H1 (cell line): ENCODE results near the gene EHHADH. TPM values are rescaled to one million over a fixed set of nuclear protein-coding genes. Genes with fewer than 3 reads are reported as not detected.

Experiments
- ASH2L ChIP-seq: fragments of 200-600, 300-600 bp; sonication (generic); IDR thresholded peaks from one replicate; pipeline ENCODE4 v1.7.1; 2017; ENCODE audit warnings: low read length
- ATF2 ChIP-seq: IDR thresholded peaks from 2 replicates; pipeline ENCODE4 v1.6.1; 2012; ENCODE audit warnings: low read length, inconsistent platforms
- BACH1 ChIP-seq: IDR thresholded peaks from 2 replicates; pipeline ENCODE4 v1.6.1; 2012; ENCODE audit warnings: low read length, improper control_type of control experiment
- TAF1 ChIP-seq: IDR thresholded peaks from 2 replicates; pipeline ENCODE4 v1.6.1; 2011; ENCODE audit warnings: mild to moderate bottlenecking, low read depth, low read length
- TCF12 ChIP-seq: IDR thresholded peaks from 2 replicates; pipeline ENCODE4 v1.6.1; 2011; ENCODE audit warnings: low read depth, mild to moderate bottlenecking, low read length
- polyA plus RNA-seq, 7 experiments: library from polyadenylated mRNA; depleted of rRNA in 3 of 7; stranded (reverse) in 5 of 7; unstranded in 2 of 7; fragments of >200 nt in 5 of 7; fragments of 200-250 nt in 2 of 7; gene quantifications; 1 replicate in 5 of 7; 2 replicates in 1 of 7; 4 replicates in 1 of 7; pipeline versions ENCODE4 v1.2.1 to v1.2.3, GENCODE V29; 2011 to 2013; ENCODE audit warnings: missing spikeins in 2 of 7, mixed read lengths in 2 of 7
- total RNA-seq: library from RNA; stranded (reverse); fragmentation: NEBNext Ultra II Directional; extraction: Animal tissue kit (Norgen Biotek cat#: 25700); gene quantifications from 2 replicates; pipeline ENCODE4 v1.2.1, GENCODE V29; 2021

EHHADH gene
- total and polyA plus RNA-seq, 2 of the 8 experiments (the other 6 are each of a cell fraction or from before 2014, with no cell fraction given): 1.4 to 3.5 TPM

- TF ChIP-seq TAF1 (no peak), ASH2L (no peak), BACH1 (no peak), ATF2 (no peak), TCF12 (no peak)
These were observed 11.2 kb downstream of the EHHADH start (continued) for GRCh38 chr3:185242642-185243041.
